Hepatocyte (in vitro differentiated cells): Measurements from ENCODE around the gene SRC. TPM values are rescaled to one million over a fixed set of nuclear protein-coding genes. Genes with fewer than 3 reads are reported as not detected.

Source experiments
- DNase-seq: peaks from one replicate; pipeline ENCODE4 v3.0.0-alpha.2; 2016; ENCODE audit warnings: low spot score
- H2AFZ ChIP-seq: fragments of 200-600 bp; sonication (generic); 2 replicates; pipeline ENCODE4 v1.6.0; 2016; ENCODE audit warnings: antibody characterized with exemption, mild to moderate bottlenecking
- H3K27ac ChIP-seq: fragments of 200-600 bp; sonication (generic); 2 replicates; pipeline ENCODE4 v1.5.1; 2016; ENCODE audit warnings: mild to moderate bottlenecking
- H3K27me3 ChIP-seq: fragments of 200-600 bp; sonication (generic); 2 replicates; pipeline ENCODE4 v1.6.1; 2016
- H3K36me3 ChIP-seq: fragments of 200-600 bp; sonication (generic); replicated peaks from 2 replicates; pipeline ENCODE4 v1.5.1; 2016; ENCODE audit warnings: low read depth; ENCODE audit not compliant: insufficient read depth
- H3K4me1 ChIP-seq: fragments of 200-600 bp; sonication (generic); 2 replicates; pipeline ENCODE4 v1.5.1; 2016; ENCODE audit warnings: mild to moderate bottlenecking, moderate library complexity; ENCODE audit not compliant: insufficient read depth
- H3K4me2 ChIP-seq: fragments of 200-600 bp; sonication (generic); 2 replicates; pipeline ENCODE4 v1.6.0; 2016
- H3K4me3 ChIP-seq: fragments of 200-600 bp; sonication (generic); 2 replicates; pipeline ENCODE4 v1.5.1; 2016; ENCODE audit warnings: mild to moderate bottlenecking
- H3K79me2 ChIP-seq: fragments of 200-600 bp; sonication (generic); 2 replicates; pipeline ENCODE4 v1.6.0; 2017; ENCODE audit warnings: mild to moderate bottlenecking
- H3K9me2 ChIP-seq: fragments of 200-600 bp; sonication (generic); replicated peaks from 2 replicates; pipeline ENCODE4 v1.6.0; 2017; ENCODE audit warnings: mild to moderate bottlenecking; ENCODE audit not compliant: insufficient read depth
- H3K9me3 ChIP-seq: fragments of 200-600 bp; sonication (generic); 2 replicates; pipeline ENCODE4 v1.5.1; 2016; ENCODE audit warnings: low read depth, mild to moderate bottlenecking
- H4K20me1 ChIP-seq: fragments of 200-600 bp; sonication (generic); 2 replicates; pipeline ENCODE4 v1.6.0; 2016; ENCODE audit warnings: mild to moderate bottlenecking; ENCODE audit not compliant: insufficient read depth, poor library complexity, severe bottlenecking
- EZH2 ChIP-seq: fragments of 200-600 bp; sonication (generic); IDR thresholded peaks from 2 replicates; pipeline ENCODE4 v1.6.1; 2016; ENCODE audit warnings: antibody characterized with exemption, mild to moderate bottlenecking, borderline replicate concordance
- EZH2phosphoT487 ChIP-seq: fragments of 200-600 bp; sonication (generic); IDR thresholded peaks from one replicate; pipeline ENCODE4 v1.6.1; 2018; ENCODE audit warnings: antibody characterized with exemption, mild to moderate bottlenecking, low read depth, moderate library complexity; ENCODE audit not compliant: unreplicated experiment, severe bottlenecking
- WGBS: methylation state at CpG from one replicate; pipeline ENCODE4 v1.1.6; 2016; ENCODE audit warnings: low lambda C conversion rate; ENCODE audit errors: missing lambda C conversion rate; 5-methylcytosine and 5-hydroxymethylcytosine counted together
- polyA plus RNA-seq: library from polyadenylated mRNA; unstranded; fragments of >200 nt; fragmentation: Nextera tagmentation; extraction: Ambion mirVana; gene quantifications from 2 replicates; pipeline ENCODE4 v1.2.1, GENCODE V29; 2016
- total RNA-seq: library from RNA; depleted of rRNA; stranded (reverse); fragments of >200 nt; gene quantifications from 2 replicates; pipeline ENCODE4 v1.2.3, GENCODE V29; 2014
- TF ChIP-seq, protein P1 (sequence below): fragments of 200-600 bp; sonication (generic); IDR thresholded peaks from 2 replicates; pipeline ENCODE4 v1.5.1; 2016; ENCODE audit warnings: antibody characterized with exemption, mild to moderate bottlenecking; ENCODE audit not compliant: poor library complexity

SRC gene
- total and polyA plus RNA-seq, 2 experiments from 2014 or later: 55.1 to 69.8 TPM

DNA sequence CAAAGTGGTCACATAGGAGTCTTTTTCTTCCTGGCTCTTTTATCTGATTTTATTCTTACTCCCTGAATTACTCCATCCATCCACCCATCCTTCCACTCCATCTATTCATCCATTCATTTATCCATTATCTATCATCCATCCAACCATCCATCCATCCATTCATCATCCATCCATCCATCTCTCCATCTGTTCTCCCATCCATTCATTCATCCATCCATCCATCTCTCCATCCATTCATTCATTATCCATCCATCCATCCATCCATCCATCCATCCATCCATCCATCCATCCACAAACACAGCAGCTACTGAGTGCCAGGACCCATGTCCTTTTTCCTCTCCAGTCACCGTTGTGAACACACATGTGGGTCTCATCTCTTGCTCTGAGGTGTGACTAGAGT is 96.6 kb downstream of the SRC start:
- Histone ChIP-seq H3K36me3 (no peaks in the 10 kb centered on the region), H3K4me1 (no peaks in the 10 kb centered on the region), H4K20me1 (no peaks in the 10 kb centered on the region), H3K27ac (no peak overlapping the region), H3K4me3 (no peak overlapping the region), H3K79me2 (no peaks in the 10 kb centered on the region), H2AFZ (no peak overlapping the region), H3K4me2 (no peak overlapping the region), H3K9me3 (no peaks in the 10 kb centered on the region), H3K27me3 (no peaks in the 10 kb centered on the region), H3K9me2 (no peaks in the 10 kb centered on the region)
- WGBS: 100% methylated on average over 1 of the region's 1 CpG
- no peak for DNase-seq
- TF ChIP-seq EZH2phosphoT487 (no peak), EZH2 (no peak)
- TF ChIP-seq, protein P1, sequence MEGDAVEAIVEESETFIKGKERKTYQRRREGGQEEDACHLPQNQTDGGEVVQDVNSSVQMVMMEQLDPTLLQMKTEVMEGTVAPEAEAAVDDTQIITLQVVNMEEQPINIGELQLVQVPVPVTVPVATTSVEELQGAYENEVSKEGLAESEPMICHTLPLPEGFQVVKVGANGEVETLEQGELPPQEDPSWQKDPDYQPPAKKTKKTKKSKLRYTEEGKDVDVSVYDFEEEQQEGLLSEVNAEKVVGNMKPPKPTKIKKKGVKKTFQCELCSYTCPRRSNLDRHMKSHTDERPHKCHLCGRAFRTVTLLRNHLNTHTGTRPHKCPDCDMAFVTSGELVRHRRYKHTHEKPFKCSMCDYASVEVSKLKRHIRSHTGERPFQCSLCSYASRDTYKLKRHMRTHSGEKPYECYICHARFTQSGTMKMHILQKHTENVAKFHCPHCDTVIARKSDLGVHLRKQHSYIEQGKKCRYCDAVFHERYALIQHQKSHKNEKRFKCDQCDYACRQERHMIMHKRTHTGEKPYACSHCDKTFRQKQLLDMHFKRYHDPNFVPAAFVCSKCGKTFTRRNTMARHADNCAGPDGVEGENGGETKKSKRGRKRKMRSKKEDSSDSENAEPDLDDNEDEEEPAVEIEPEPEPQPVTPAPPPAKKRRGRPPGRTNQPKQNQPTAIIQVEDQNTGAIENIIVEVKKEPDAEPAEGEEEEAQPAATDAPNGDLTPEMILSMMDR: no peak

DNA sequence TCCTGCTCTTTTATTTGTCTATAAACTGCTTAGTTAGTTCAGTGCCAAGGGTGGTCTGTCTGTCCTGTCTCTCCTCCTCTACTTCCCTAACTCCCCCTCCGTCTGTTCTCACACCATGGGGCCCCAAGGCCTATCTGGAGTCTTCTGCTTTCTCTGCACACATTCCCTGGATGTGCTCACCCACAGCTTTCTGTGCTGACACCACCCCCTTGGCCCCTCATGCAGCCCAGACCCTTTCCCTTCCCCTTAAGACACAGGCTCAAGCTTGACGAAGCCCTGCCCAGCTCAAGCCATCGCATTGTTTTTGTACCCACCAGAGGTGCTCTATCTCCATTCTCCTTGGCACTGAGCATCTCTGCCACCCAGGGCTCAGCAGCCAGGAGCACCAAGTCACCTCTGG is 97.0 kb downstream of the SRC start:
- 70% methylated on average over 3 of the region's 3 CpGs for WGBS
- Histone ChIP-seq H4K20me1 (no peaks in the 10 kb centered on the region), H3K4me1 (no peaks in the 10 kb centered on the region), H3K9me3 (no peaks in the 10 kb centered on the region), H3K27me3 (no peaks in the 10 kb centered on the region), H3K27ac (no peak overlapping the region), H3K79me2 (no peaks in the 10 kb centered on the region), H3K4me2 (no peak overlapping the region), H2AFZ (no peak overlapping the region), H3K4me3 (no peak overlapping the region), H3K36me3 (no peaks in the 10 kb centered on the region), H3K9me2 (no peaks in the 10 kb centered on the region)
- TF ChIP-seq EZH2phosphoT487 (no peak), EZH2 (no peak)
- TF ChIP-seq, protein P1: no peak
- no peak for DNase-seq

DNA sequence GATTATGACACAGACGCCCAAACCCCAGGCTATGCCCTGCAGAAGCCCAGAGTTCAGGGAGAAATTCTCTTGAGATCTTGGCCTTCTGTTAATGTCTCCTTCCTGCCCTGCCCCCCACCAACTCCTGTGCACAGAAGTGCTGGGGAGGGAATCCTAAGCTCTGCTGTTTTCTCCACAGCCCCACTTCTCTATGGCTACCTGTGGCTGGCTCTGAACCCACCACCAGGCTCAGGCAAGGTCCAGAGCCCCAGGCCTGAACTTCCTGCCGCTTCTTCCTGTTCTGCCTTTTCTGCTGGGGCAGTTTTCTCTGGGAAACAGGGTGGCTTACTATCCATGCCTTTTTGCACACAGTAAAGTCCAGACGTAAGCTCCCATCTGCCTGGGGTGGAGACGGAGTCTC is 97.7 kb downstream of the SRC start:
- Histone ChIP-seq H3K27me3 (no peaks in the 10 kb centered on the region), H3K4me2 (no peak overlapping the region), H3K4me1 (no peaks in the 10 kb centered on the region), H4K20me1 (no peaks in the 10 kb centered on the region), H3K9me3 (no peaks in the 10 kb centered on the region), H3K9me2 (no peaks in the 10 kb centered on the region), H3K36me3 (no peaks in the 10 kb centered on the region), H3K27ac (no peak overlapping the region), H3K4me3 (no peak overlapping the region), H2AFZ (no peak overlapping the region), H3K79me2 (no peaks in the 10 kb centered on the region)
- 87% methylated on average over 4 of the region's 4 CpGs for WGBS
- DNase-seq: no peak
- TF ChIP-seq EZH2phosphoT487: no peak
- TF ChIP-seq, protein P1: no peak
- TF ChIP-seq EZH2: no peak

DNA sequence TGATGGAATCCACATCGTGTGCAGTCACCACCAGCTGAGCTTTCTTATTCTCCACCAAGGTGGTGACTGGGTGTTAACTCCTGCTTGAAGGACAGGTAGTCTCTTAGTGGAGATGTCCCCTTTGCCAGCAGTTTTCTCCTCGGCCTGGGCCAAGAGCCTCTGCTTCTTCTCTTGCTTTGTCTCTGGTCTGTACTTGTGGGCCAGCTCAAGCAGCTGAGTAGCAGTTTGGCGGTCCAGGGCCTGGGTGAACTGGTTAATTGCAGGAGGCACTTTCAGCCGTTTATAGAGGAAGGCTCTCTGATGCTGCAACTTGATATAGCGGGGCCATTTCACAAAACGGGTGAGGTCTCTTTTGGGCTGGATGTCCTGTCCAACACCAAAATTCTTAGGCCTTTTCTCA is 99.1 kb downstream of the SRC start:
- WGBS: 68% methylated on average over 6 of the region's 6 CpGs
- H3K4me2 ChIP-seq: no peak overlapping the region
- no peaks in the 10 kb centered on the region for H3K9me3 ChIP-seq
- TF ChIP-seq EZH2: no peak
- TF ChIP-seq, protein P1: no peak
- H3K4me3 ChIP-seq: no peak overlapping the region
- H3K36me3 ChIP-seq: no peaks in the 10 kb centered on the region
- H3K79me2 ChIP-seq: no peaks in the 10 kb centered on the region
- no peak overlapping the region for H3K27ac ChIP-seq
- DNase-seq: no peak
- H3K4me1 ChIP-seq: no peaks in the 10 kb centered on the region
- H3K9me2 ChIP-seq: no peaks in the 10 kb centered on the region
- H4K20me1 ChIP-seq: no peaks in the 10 kb centered on the region
- H2AFZ ChIP-seq: no peak overlapping the region
- H3K27me3 ChIP-seq: no peaks in the 10 kb centered on the region
